Panc1 (cell line): ENCODE data around the gene FAM83F. TPM values are rescaled to one million over a fixed set of nuclear protein-coding genes. Genes with fewer than 3 reads are reported as not detected.

Experiments
- ATAC-seq: fragments of 200-7000 bp; cut with Tn5 transposase; 2 replicates; pipeline ENCODE4 v1.9.1; 2020; ENCODE audit warnings: mild to moderate bottlenecking, moderate library complexity
- BruUV-seq: library from RNA; stranded (reverse); fragments of 400-500 nt; replicated peaks from 2 replicates; lab custom pipeline; 2021; lab: Mats Ljungman, UMichigan
- CTCF ChIA-PET: fragments of 300-600 bp; sonication (Branson Sonifier 250); formaldehyde crosslinking; loops from one replicate; lab custom pipeline; 2022; ENCODE audit warnings: antibody characterized with exemption; lab: Charles Lee
- POLR2A ChIA-PET: fragments of 300-600 bp; sonication (Branson Sonifier 250); formaldehyde crosslinking; loops from one replicate; lab custom pipeline; 2022; ENCODE audit warnings: antibody characterized with exemption; lab: Charles Lee
- DNase-seq: peaks from one replicate; pipeline ENCODE4 v3.0.0-alpha.2; 2010; ENCODE audit warnings: low read depth, low spot score
- H3K27ac ChIP-seq: 2 replicates; pipeline ENCODE4 v1.5.1; 2011; ENCODE audit warnings: mild to moderate bottlenecking, low read length, inconsistent platforms
- H3K27me3 ChIP-seq: fragments of 200-500 bp; sonication (Bioruptor generic); 2 replicates; pipeline ENCODE4 v1.6.0; 2014; ENCODE audit warnings: low read length, inconsistent platforms; ENCODE audit not compliant: control insufficient read depth, insufficient read depth
- H3K36me3 ChIP-seq: fragments of 200-500 bp; sonication (Bioruptor generic); 2 replicates; pipeline ENCODE4 v1.5.1; 2014; ENCODE audit warnings: inconsistent platforms, mild to moderate bottlenecking, low read length, moderate library complexity; ENCODE audit not compliant: control insufficient read depth, insufficient read depth
- H3K4me1 ChIP-seq: 2 replicates; pipeline ENCODE4 v1.5.1; 2011; ENCODE audit warnings: inconsistent platforms, mild to moderate bottlenecking, low read length, moderate library complexity; ENCODE audit not compliant: control insufficient read depth, insufficient read depth
- H3K4me3 ChIP-seq, 2 experiments: 2 replicates each; pipeline ENCODE4 v1.5.1; 2011 to 2012; ENCODE audit warnings: low read depth in 2 of 2, low read length in 2 of 2, mild to moderate bottlenecking in 2 of 2, inconsistent platforms in 1 of 2, moderate library complexity in 1 of 2
- H3K9me3 ChIP-seq: fragments of 200-500 bp; sonication (Bioruptor generic); 2 replicates; pipeline ENCODE4 v1.5.1; 2014; ENCODE audit warnings: low read depth, mild to moderate bottlenecking, inconsistent platforms, low read length, moderate library complexity; ENCODE audit not compliant: control insufficient read depth, insufficient read depth
- POLR2AphosphoS5 ChIP-seq: IDR thresholded peaks from 2 replicates; pipeline ENCODE4 v1.6.1; 2012; ENCODE audit warnings: mild to moderate bottlenecking, low read depth, low read length, moderate library complexity
- SIN3A ChIP-seq: IDR thresholded peaks from 2 replicates; pipeline ENCODE4 v1.6.1; 2012; ENCODE audit warnings: low read depth, mild to moderate bottlenecking, low read length, moderate library complexity, borderline replicate concordance; ENCODE audit not compliant: insufficient read depth
- TCF7L2 ChIP-seq: IDR thresholded peaks from 2 replicates; pipeline ENCODE4 v1.6.1; 2011; ENCODE audit warnings: mild to moderate bottlenecking, low read depth, low read length, inconsistent platforms
- in situ Hi-C: cut with HindIII; loops from 2 replicates; pipeline ENCODE4 v1.10.0; 2016; ENCODE audit warnings: low sequenced_read_pairs, low pct_unique_long_range_greater_than_20kb
- intact Hi-C: fragments of 100-400 bp; cut with micrococcal nuclease; formaldehyde crosslinking; loops from one replicate; pipeline ENCODE4 v1.10.0; 2022; ENCODE audit not compliant: unreplicated experiment
- total RNA-seq: library from RNA; stranded (reverse); gene quantifications from one replicate; pipeline ENCODE4 v1.2.1, GENCODE V29; 2021; ENCODE audit not compliant: unreplicated experiment
- TF ChIP-seq, protein P1 (sequence below), 2 experiments: IDR thresholded peaks; 2 replicates each; pipeline ENCODE4 v1.6.1; 2011 to 2012; ENCODE audit warnings: low read depth in 2 of 2, control low read depth in 1 of 2, low read length in 1 of 2, mild to moderate bottlenecking in 1 of 2, moderate library complexity in 1 of 2; ENCODE audit not compliant: insufficient read depth in 1 of 2
- TF ChIP-seq, protein P2 (sequence below): fragments of 450-650 bp; IDR thresholded peaks from 2 replicates; pipeline ENCODE4 v1.5.1; 2017; ENCODE audit warnings: mild to moderate bottlenecking

FAM83F gene
- total RNA-seq, 1 experiment from 2014 or later: 0.05 TPM

DNA sequence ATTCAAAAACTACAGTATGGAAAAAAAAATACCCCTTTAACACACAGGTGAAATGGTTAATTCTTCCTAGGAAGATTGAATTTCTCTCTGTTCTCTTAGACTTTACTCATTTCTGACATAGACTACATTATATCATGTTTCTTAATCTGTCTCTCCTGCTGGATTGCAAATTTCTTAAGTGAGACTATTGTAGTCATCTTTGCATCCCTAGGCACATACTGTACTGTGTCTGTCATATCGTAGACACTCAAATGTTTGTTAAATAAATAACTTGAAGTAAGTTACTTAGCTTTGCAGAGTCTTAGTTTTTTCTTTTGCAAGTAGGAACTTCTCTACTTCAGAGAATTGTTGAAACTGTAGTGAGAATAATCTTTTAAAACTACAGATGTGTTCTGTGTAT lies 58.7 kb downstream of the FAM83F start:
- Histone ChIP-seq H3K9me3 (no peaks in the 10 kb centered on the region), H3K4me3 (no peak overlapping the region), H3K27ac (no peak overlapping the region), H3K27me3 (no peaks in the 10 kb centered on the region), H3K4me1 (no peaks in the 10 kb centered on the region), H3K36me3 (no peaks in the 10 kb centered on the region)
- no peak for ATAC-seq
- TF ChIP-seq, protein P1, sequence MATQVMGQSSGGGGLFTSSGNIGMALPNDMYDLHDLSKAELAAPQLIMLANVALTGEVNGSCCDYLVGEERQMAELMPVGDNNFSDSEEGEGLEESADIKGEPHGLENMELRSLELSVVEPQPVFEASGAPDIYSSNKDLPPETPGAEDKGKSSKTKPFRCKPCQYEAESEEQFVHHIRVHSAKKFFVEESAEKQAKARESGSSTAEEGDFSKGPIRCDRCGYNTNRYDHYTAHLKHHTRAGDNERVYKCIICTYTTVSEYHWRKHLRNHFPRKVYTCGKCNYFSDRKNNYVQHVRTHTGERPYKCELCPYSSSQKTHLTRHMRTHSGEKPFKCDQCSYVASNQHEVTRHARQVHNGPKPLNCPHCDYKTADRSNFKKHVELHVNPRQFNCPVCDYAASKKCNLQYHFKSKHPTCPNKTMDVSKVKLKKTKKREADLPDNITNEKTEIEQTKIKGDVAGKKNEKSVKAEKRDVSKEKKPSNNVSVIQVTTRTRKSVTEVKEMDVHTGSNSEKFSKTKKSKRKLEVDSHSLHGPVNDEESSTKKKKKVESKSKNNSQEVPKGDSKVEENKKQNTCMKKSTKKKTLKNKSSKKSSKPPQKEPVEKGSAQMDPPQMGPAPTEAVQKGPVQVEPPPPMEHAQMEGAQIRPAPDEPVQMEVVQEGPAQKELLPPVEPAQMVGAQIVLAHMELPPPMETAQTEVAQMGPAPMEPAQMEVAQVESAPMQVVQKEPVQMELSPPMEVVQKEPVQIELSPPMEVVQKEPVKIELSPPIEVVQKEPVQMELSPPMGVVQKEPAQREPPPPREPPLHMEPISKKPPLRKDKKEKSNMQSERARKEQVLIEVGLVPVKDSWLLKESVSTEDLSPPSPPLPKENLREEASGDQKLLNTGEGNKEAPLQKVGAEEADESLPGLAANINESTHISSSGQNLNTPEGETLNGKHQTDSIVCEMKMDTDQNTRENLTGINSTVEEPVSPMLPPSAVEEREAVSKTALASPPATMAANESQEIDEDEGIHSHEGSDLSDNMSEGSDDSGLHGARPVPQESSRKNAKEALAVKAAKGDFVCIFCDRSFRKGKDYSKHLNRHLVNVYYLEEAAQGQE (IDR thresholded peaks at IDR 0.05; ENCODE audit: insufficient read depth in 1 of 2, low read depth in 2 of 2, low read length in 1 of 2): no peak
- TF ChIP-seq TCF7L2: no peak
- TF ChIP-seq, protein P2, sequence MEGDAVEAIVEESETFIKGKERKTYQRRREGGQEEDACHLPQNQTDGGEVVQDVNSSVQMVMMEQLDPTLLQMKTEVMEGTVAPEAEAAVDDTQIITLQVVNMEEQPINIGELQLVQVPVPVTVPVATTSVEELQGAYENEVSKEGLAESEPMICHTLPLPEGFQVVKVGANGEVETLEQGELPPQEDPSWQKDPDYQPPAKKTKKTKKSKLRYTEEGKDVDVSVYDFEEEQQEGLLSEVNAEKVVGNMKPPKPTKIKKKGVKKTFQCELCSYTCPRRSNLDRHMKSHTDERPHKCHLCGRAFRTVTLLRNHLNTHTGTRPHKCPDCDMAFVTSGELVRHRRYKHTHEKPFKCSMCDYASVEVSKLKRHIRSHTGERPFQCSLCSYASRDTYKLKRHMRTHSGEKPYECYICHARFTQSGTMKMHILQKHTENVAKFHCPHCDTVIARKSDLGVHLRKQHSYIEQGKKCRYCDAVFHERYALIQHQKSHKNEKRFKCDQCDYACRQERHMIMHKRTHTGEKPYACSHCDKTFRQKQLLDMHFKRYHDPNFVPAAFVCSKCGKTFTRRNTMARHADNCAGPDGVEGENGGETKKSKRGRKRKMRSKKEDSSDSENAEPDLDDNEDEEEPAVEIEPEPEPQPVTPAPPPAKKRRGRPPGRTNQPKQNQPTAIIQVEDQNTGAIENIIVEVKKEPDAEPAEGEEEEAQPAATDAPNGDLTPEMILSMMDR: no peak
- no peak for TF ChIP-seq POLR2AphosphoS5
- TF ChIP-seq SIN3A: no peak
- intact Hi-C loops: loop anchor here (10.0 kb wide), 1 partner anchor 131 kb away; no protein-coding TSS in a partner anchor
- no peak for DNase-seq
- BruUV-seq: no TSS peak
- CTCF ChIA-PET: no interaction called here
- POLR2A ChIA-PET: no interaction called here
- in situ Hi-C loops: no loop called here

DNA sequence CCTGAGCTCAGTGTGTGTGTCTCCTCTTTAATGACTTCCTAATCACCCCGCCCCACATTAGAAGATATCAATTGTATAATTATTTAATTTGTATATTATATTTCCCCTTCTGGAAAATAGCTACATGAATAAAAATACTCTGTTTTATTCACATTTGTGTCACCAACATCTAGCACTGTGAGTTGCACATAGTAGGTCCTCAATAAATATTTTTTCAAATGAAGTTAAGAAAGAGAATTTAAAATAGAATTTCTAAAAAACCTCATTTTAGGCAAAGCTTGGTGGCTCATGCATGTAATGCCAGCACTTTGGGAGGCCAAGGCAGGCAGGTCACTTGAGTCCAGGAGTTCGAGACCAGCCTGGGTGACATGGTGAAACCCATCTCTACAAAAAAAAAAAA lies 59.7 kb downstream of the FAM83F start:
- no peak for DNase-seq
- intact Hi-C loops (loop anchor here (10.0 kb wide), 1 partner anchor 130 kb away; no protein-coding TSS in a partner anchor), in situ Hi-C loops (no loop called here)
- no peaks in the 10 kb centered on the region for H3K27me3 ChIP-seq
- no peak for ATAC-seq
- ChIA-PET CTCF (interaction anchor here (0.7 kb wide), 1 partner anchor 535 kb away, joined by 5 read pairs; no protein-coding TSS in a partner anchor), POLR2A (interaction anchor here (0.7 kb wide), 1 partner anchor 214 kb away, joined by 3 read pairs; no protein-coding TSS in a partner anchor)
- H3K4me3 ChIP-seq: no peak overlapping the region
- H3K27ac ChIP-seq: no peak overlapping the region
- no peaks in the 10 kb centered on the region for H3K36me3 ChIP-seq
- H3K4me1 ChIP-seq: no peaks in the 10 kb centered on the region
- H3K9me3 ChIP-seq: no peaks in the 10 kb centered on the region
- no TSS peak for BruUV-seq
- TF ChIP-seq POLR2AphosphoS5: no peak
- TF ChIP-seq, protein P2: no peak
- TF ChIP-seq, protein P1 (IDR thresholded peaks at IDR 0.05; ENCODE audit: insufficient read depth in 1 of 2, low read depth in 2 of 2, low read length in 1 of 2): no peak
- TF ChIP-seq TCF7L2: no peak
- TF ChIP-seq SIN3A: no peak
